NOMO-1 (cell line): ENCODE results near the gene FOXN4.

Experiments
- DNase-seq, 2 experiments: peaks; one replicate each; lab custom pipeline; 2025; ENCODE audit not compliant: unreplicated experiment in 2 of 2; lab: John Stamatoyannopoulos, UW

The FOXN4 gene

GRCh38 chr12:109263439-109263838 lies 45.6 kb downstream of the FOXN4 start:
- DNase-seq, result no peak

GRCh38 chr12:109261939-109262338 lies 47.1 kb downstream of the FOXN4 start:
- DNase-seq, result no peak

GRCh38 chr12:109261087-109261486 lies 48.0 kb downstream of the FOXN4 start:
- no peak for DNase-seq

- DNase-seq, result no peak
Observed at GRCh38 chr12:109259545-109259895, 49.6 kb downstream of the FOXN4 start.

GRCh38 chr12:109258607-109259544 lies 50.2 kb downstream of the FOXN4 start:
- DNase-seq, result no peak

- no peak for DNase-seq
Observed at GRCh38 chr12:109258201-109258600, 50.9 kb downstream of the FOXN4 start.

GRCh38 chr12:109256011-109256410 lies 53.1 kb downstream of the FOXN4 start:
- no peak for DNase-seq

- DNase-seq, result no peak
Observed at GRCh38 chr12:109255377-109255776, 53.7 kb downstream of the FOXN4 start.

- DNase-seq, result no peak
Observed at GRCh38 chr12:109253913-109254544, 55.1 kb downstream of the FOXN4 start.

GRCh38 chr12:109252799-109253198 lies 56.3 kb downstream of the FOXN4 start:
- no peak for DNase-seq

- DNase-seq, result no peak
Observed at GRCh38 chr12:109250523-109250922, 58.6 kb downstream of the FOXN4 start.

- no peak for DNase-seq
Observed at GRCh38 chr12:109247831-109248654, 61.0 kb downstream of the FOXN4 start.

GRCh38 chr12:109246221-109246620 lies 62.9 kb downstream of the FOXN4 start:
- no peak for DNase-seq

- DNase-seq, result no peak
Observed at GRCh38 chr12:109244073-109244472, 65.0 kb downstream of the FOXN4 start.

GRCh38 chr12:109241936-109242335 lies 67.1 kb downstream of the FOXN4 start:
- DNase-seq, result no peak

- DNase-seq, result no peak
Observed at GRCh38 chr12:109240365-109240764, 68.7 kb downstream of the FOXN4 start.

GRCh38 chr12:109239691-109240090 lies 69.4 kb downstream of the FOXN4 start:
- DNase-seq, result no peak

- no peak for DNase-seq
Observed at GRCh38 chr12:109239179-109239578, 69.9 kb downstream of the FOXN4 start.

- no peak for DNase-seq
Observed at GRCh38 chr12:109236257-109236656, 72.8 kb downstream of the FOXN4 start.

GRCh38 chr12:109234012-109234411 lies 75.1 kb downstream of the FOXN4 start:
- no peak for DNase-seq

- DNase-seq, result no peak
Observed at GRCh38 chr12:109232731-109233130, 76.4 kb downstream of the FOXN4 start.
